EL (cell line): ENCODE measurements around the gene ABCA9.

Experiments
- DNase-seq: peaks from one replicate; pipeline ENCODE4 v3.0.0-alpha.2; 2016

ABCA9 gene

GRCh38 chr17:69064476-69064875, 3.7 kb upstream of the ABCA9 start:
- DNase-seq: no peak

GRCh38 chr17:69064001-69064400, 3.3 kb upstream of the ABCA9 start:
- DNase-seq: no peak

GRCh38 chr17:69062860-69063581, 2.3 kb upstream of the ABCA9 start:
- DNase-seq: no peak

GRCh38 chr17:69061721-69062556, 1.2 kb upstream of the ABCA9 start:
- DNase-seq: no peak

GRCh38 chr17:69059458-69060175, 1.1 kb downstream of the ABCA9 start:
- no peak for DNase-seq

GRCh38 chr17:69058165-69058564, 2.6 kb downstream of the ABCA9 start:
- no peak for DNase-seq

- no peak for DNase-seq
These were observed 3.4 kb downstream of the ABCA9 start for GRCh38 chr17:69057280-69057679.

- DNase-seq: no peak
These were observed 4.4 kb downstream of the ABCA9 start for GRCh38 chr17:69056179-69056823.

GRCh38 chr17:69055334-69055733, 5.4 kb downstream of the ABCA9 start:
- DNase-seq: no peak

GRCh38 chr17:69050999-69051775, 9.5 kb downstream of the ABCA9 start:
- no peak for DNase-seq

- DNase-seq: no peak
These were observed 12.1 kb downstream of the ABCA9 start for GRCh38 chr17:69048634-69049033.

GRCh38 chr17:69047368-69048263, 13.1 kb downstream of the ABCA9 start:
- peak; percentile 42 for DNase-seq

- DNase-seq: no peak
These were observed 14.5 kb downstream of the ABCA9 start for GRCh38 chr17:69046121-69046807.

GRCh38 chr17:69045646-69046045, 15.1 kb downstream of the ABCA9 start:
- DNase-seq: no peak

- DNase-seq: no peak
These were observed 16.4 kb downstream of the ABCA9 start for GRCh38 chr17:69044371-69044770.

- DNase-seq: no peak
These were observed 17.5 kb downstream of the ABCA9 start for GRCh38 chr17:69043098-69043734.

- DNase-seq: no peak
These were observed 18.4 kb downstream of the ABCA9 start for GRCh38 chr17:69042308-69042707.

- no peak for DNase-seq
These were observed 28.9 kb downstream of the ABCA9 start for GRCh38 chr17:69031839-69032238.

GRCh38 chr17:69030169-69030568, 30.6 kb downstream of the ABCA9 start:
- peak; percentile 4 for DNase-seq

- no peak for DNase-seq
These were observed 42.0 kb downstream of the ABCA9 start for GRCh38 chr17:69018687-69019086.
